Spleen (tissue), 7 donors: ENCODE data around the gene GPRC5B.

ENCODE experiments used
- CTCF ChIP-seq, 11 experiments: fragments of 200-600 bp in 7 of 11; fragments of 450-650 bp in 4 of 11; sonication (generic) in 4 of 11; IDR thresholded peaks in 8 of 11; conservative IDR thresholded peaks in 3 of 11; 1 replicate in 7 of 11; 2 replicates in 4 of 11; pipeline versions ENCODE4 v1.4.0 to v1.8.0; 2016 to 2021; ENCODE audit warnings: antibody characterized with exemption in 11 of 11, inconsistent platforms in 4 of 11, mild to moderate bottlenecking in 1 of 11
- POLR2A ChIP-seq, 3 donors: fragments of 450-650 bp; IDR thresholded peaks; one replicate each; pipeline ENCODE4 v1.5.1; 2017; ENCODE audit warnings: antibody characterized with exemption in 3 of 3, mild to moderate bottlenecking in 1 of 3
- donor health status: DM: no; HTN: no; CAD: no; lungs with moderate emphysema.
- donor health status: DM: no; HTN: no; CAD: no.
- donor health status: DM: no; HTN: no; CAD: no.

DNA sequence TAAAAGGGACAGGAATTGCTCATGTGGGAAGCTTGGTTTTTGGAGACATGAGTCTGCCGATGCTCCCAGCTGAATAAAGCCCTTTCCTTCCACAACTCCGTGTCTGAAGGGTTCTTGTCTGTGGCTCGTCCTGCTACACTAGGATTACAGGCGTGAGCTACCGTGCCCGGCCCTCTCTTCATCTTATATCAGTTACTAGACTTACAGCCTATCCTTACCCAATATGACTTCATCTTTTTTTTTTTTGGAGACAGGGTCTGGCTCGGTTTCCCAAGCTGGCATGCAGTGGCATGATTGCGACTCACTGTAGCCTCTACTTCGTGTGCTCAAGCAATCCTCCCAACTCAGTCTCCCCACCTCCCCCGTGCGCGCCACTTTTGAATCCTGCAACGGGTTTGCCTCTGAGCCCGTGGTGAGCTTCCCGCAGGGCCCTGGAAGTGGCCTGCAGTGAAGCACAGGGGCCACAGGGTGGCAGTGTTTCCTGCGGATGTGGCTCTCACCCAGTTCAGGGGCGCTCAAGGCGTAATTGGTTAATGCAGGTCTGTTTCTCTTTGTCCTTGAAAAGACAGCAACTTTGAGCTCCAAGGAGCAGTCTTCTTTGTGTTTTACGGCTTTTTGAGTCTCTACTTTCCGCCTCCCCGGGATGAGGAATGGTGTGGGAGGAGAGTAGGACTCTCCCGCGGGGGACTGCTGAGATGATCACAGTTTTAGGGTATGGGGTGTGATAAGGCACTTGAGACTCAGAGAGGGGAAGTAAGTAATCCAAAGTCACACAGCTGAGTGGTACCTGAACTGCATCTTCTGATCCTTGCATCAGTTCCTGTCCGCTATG lies 22.7 kb upstream of the GPRC5B start:
- TF ChIP-seq POLR2A (IDR thresholded peaks at IDR 0.05) (no peak), CTCF (IDR thresholded peaks at IDR 0.05 in 8 of 11, conservative IDR thresholded peaks at IDR 0.05 in 3 of 11) (peak; percentile 69 to 97 (median 93))
